ENCODE data around the gene PRKCH. TPM values are rescaled to one million over a fixed set of nuclear protein-coding genes. Genes with fewer than 3 reads are reported as not detected.

The PRKCH gene
- total RNA-seq, 1 experiment from 2014 or later = 5.2 TPM

DNA sequence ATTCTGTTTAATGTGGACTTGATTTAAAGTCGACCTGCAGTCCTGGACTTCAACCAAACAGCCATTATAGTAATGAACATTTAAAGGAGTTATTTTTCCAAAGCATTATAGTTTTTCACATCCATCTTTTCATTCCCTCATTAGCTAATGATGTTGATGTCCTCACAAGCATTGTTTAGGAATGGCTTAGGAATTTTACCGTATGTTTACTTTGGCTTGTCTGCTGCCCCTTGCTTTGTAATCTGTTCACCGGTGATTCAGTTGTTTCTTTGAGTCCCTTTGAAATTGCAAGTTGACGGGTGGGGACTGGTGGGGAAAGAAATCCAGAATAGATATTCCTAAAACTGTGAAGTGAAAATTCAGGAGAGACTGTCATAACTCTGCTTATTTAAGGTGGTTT is 25.4 kb downstream of the PRKCH start:
- H2AK5ac ChIP-seq (ENCODE audit: insufficient read length, low read length) = no peak overlapping the region
- no peak overlapping the region for H4K8ac ChIP-seq (replicated peaks; ENCODE audit: insufficient read length, low read depth, low read length)
- no peak overlapping the region for H3T11ph ChIP-seq (ENCODE audit: low read length)
- no peak overlapping the region for H3K27ac Mint-ChIP-seq
- H3K9me3 ChIP-seq (ENCODE audit: control insufficient read depth, low read depth, low read length) = no peaks in the 10 kb centered on the region
- H3K56ac ChIP-seq (ENCODE audit: insufficient read length, low read depth, low read length) = no peak overlapping the region
- H3K4me3 Mint-ChIP-seq = no peak overlapping the region
- no peaks in the 10 kb centered on the region for H4K20me1 ChIP-seq (ENCODE audit: control insufficient read depth, insufficient read depth, insufficient read length)
- no peak for DNase-seq
- H4K5ac ChIP-seq (ENCODE audit: insufficient read length, low read depth, low read length) = no peak overlapping the region
- no peaks in the 10 kb centered on the region for H3K4me1 ChIP-seq (ENCODE audit: insufficient read depth, low read length)
- peaks cover 4 to 6% of the 10 kb centered on the region in 2 experiments for H3K4me1 Mint-ChIP-seq
- H3K79me2 ChIP-seq (ENCODE audit: insufficient read depth, low read length) = no peaks in the 10 kb centered on the region
- no peaks in the 10 kb centered on the region for H3K27me3 Mint-ChIP-seq (ENCODE audit: low read depth)
- H2BK15ac ChIP-seq (ENCODE audit: low read depth, low read length) = no peak overlapping the region
- H4K91ac ChIP-seq (ENCODE audit: insufficient read length, low read depth, low read length) = no peak overlapping the region
- H3K9ac ChIP-seq (ENCODE audit: extremely low read depth, insufficient read length, low read length) = no peak overlapping the region
- no peaks in the 10 kb centered on the region for H3K9me3 Mint-ChIP-seq
- no peak overlapping the region for H3K4me2 ChIP-seq (ENCODE audit: insufficient read depth, insufficient read length, low read length)
- H3K18ac ChIP-seq (ENCODE audit: insufficient read length, low read depth, low read length) = no peak overlapping the region
- H3K27ac ChIP-seq (ENCODE audit: insufficient read length, low read depth, low read length) = no peak overlapping the region
- H3K36me3 Mint-ChIP-seq (ENCODE audit: insufficient read depth in 1 of 3, low read depth in 3 of 3) = no peaks in the 10 kb centered on the region
- H3K23ac ChIP-seq (ENCODE audit: insufficient read length, low read depth, low read length) = no peak overlapping the region
- H3K23me2 ChIP-seq (ENCODE audit: insufficient read length, low read depth, low read length, poor library complexity, severe bottlenecking) = no peaks in the 10 kb centered on the region
- no peak overlapping the region for H2BK5ac ChIP-seq (ENCODE audit: insufficient read length, low read length)
- H3K14ac ChIP-seq (ENCODE audit: insufficient read depth, low read length) = no peak overlapping the region
- TF ChIP-seq, protein P1, sequence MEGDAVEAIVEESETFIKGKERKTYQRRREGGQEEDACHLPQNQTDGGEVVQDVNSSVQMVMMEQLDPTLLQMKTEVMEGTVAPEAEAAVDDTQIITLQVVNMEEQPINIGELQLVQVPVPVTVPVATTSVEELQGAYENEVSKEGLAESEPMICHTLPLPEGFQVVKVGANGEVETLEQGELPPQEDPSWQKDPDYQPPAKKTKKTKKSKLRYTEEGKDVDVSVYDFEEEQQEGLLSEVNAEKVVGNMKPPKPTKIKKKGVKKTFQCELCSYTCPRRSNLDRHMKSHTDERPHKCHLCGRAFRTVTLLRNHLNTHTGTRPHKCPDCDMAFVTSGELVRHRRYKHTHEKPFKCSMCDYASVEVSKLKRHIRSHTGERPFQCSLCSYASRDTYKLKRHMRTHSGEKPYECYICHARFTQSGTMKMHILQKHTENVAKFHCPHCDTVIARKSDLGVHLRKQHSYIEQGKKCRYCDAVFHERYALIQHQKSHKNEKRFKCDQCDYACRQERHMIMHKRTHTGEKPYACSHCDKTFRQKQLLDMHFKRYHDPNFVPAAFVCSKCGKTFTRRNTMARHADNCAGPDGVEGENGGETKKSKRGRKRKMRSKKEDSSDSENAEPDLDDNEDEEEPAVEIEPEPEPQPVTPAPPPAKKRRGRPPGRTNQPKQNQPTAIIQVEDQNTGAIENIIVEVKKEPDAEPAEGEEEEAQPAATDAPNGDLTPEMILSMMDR (conservative IDR thresholded peaks at IDR 0.05) = no peak
- H3K4ac ChIP-seq (ENCODE audit: low read depth, low read length) = no peak overlapping the region
- H2BK120ac ChIP-seq (ENCODE audit: low read depth, low read length, poor library complexity, severe bottlenecking) = no peak overlapping the region
- H3K79me1 ChIP-seq (ENCODE audit: insufficient read depth, low read depth, low read length, poor library complexity, severe bottlenecking) = no peaks in the 10 kb centered on the region
- no peak overlapping the region for H2AFZ ChIP-seq (ENCODE audit: low read length)
- H2BK12ac ChIP-seq (ENCODE audit: insufficient read length, low read depth, low read length) = no peak overlapping the region
- H2BK20ac ChIP-seq (ENCODE audit: low read depth, low read length, poor library complexity, severe bottlenecking) = no peak overlapping the region
- WGBS (ENCODE audit: extremely low coverage, insufficient read length, low lambda C conversion rate) = no CpG with 5 or more reads among the region's 4 CpGs
- H3K27me3 ChIP-seq (ENCODE audit: insufficient read depth, low read length) = no peaks in the 10 kb centered on the region
